Heart right ventricle (tissue), 16 donors: Measurements from ENCODE around the gene FBP2. TPM values are rescaled to one million over a fixed set of nuclear protein-coding genes. Genes with fewer than 3 reads are reported as not detected.
A peak's percentile ranks its signal among the peaks of the same experiment; 100 is the strongest.
"Not testable (repeated sequence)": the region's sequence is repeated elsewhere in the genome, so short reads cannot be mapped to it uniquely, and the experiment has no call there.

Experiments used
- ATAC-seq, 8 donors: fragments of 200-7000 bp; cut with Tn5 transposase; one replicate each; pipeline ENCODE4 v1.9.1; 2020; ENCODE audit warnings: mild to moderate bottlenecking in 8 of 8, moderate library complexity in 8 of 8, moderate number of reproducible peaks in 1 of 8
- DNase-seq, 2 donors: peaks; one replicate each; pipeline ENCODE4 v3.0.0-alpha.2; 2020
- H3K27ac ChIP-seq, 10 donors: fragments of 200-600 bp; sonication (generic) in 2 of 10; one replicate each; pipeline versions ENCODE4 v1.5.0 to v1.8.0; 2020 to 2022; ENCODE audit warnings: mild to moderate bottlenecking in 3 of 10
- H3K27me3 ChIP-seq, 7 donors: fragments of 200-600 bp; one replicate each; pipeline ENCODE4 v1.8.0; 2021 to 2022; ENCODE audit warnings: mild to moderate bottlenecking in 2 of 7
- H3K36me3 ChIP-seq, 9 donors: fragments of 200-600 bp; sonication (generic) in 1 of 9; one replicate each; pipeline versions ENCODE4 v1.5.0 to v1.8.0; 2020 to 2022; ENCODE audit warnings: mild to moderate bottlenecking in 2 of 9
- H3K4me1 ChIP-seq, 9 donors: fragments of 200-600 bp; sonication (generic) in 1 of 9; one replicate each; pipeline versions ENCODE4 v1.5.0 to v1.8.0; 2020 to 2022; ENCODE audit warnings: mild to moderate bottlenecking in 4 of 9
- H3K4me3 ChIP-seq, 10 donors: fragments of 200-600 bp; sonication (generic) in 2 of 10; one replicate each; pipeline versions ENCODE4 v1.5.0 to v1.8.0; 2020 to 2022; ENCODE audit warnings: mild to moderate bottlenecking in 7 of 10, moderate library complexity in 2 of 10
- H3K9me3 ChIP-seq, 11 donors: fragments of 200-600 bp in 10 of 11; sonication (generic) in 2 of 11; one replicate each; pipeline versions ENCODE4 v1.5.0 to v1.8.0; 2013 to 2022; ENCODE audit warnings: mild to moderate bottlenecking in 2 of 11, control low read depth in 1 of 11, moderate library complexity in 1 of 11
- WGBS, 2 donors: extraction: QIAGEN DNeasy Blood & Tissue Kit; methylation state at CpG; one replicate each; pipeline ENCODE4 v1.1.7; 2013; ENCODE audit warnings: inconsistent platforms in 1 of 2; 5-methylcytosine and 5-hydroxymethylcytosine counted together
- intact Hi-C, 10 donors: fragments of 100-400 bp; cut with DNase I; formaldehyde crosslinking; loops; one replicate each; pipeline versions ENCODE4 v1.11.1 to v1.14.2; 2022
- polyA plus RNA-seq, 2 donors: library from polyadenylated mRNA; stranded (reverse); fragments of 200-250 nt; gene quantifications; one replicate each; pipeline ENCODE4 v1.2.3, GENCODE V29; 2013
- total RNA-seq, 10 donors: library from RNA; stranded (reverse); fragmentation: NEBNext Ultra II Directional in 3 of 10; extraction: Animal tissue kit (Norgen Biotek cat#: 25700) in 3 of 10; gene quantifications; one replicate each; pipeline versions ENCODE4 v1.2.1 to v1.2.4, GENCODE V29; 2021 to 2023
- TF ChIP-seq, protein P1 (sequence below), 9 donors: fragments of 200-600 bp; sonication (generic) in 2 of 9; IDR thresholded peaks; one replicate each; pipeline versions ENCODE4 v1.5.0 to v1.8.0; 2021 to 2022; ENCODE audit warnings: antibody characterized with exemption in 9 of 9, mild to moderate bottlenecking in 5 of 9, moderate library complexity in 1 of 9
- donor health status: Arrhythmogenic right ventricular cardiomyopathy.
- donor health status: ischemic (EF 13 %, LVEDD 7.1; RV severe dilation, severe dysfunction).
- donor health status: healthy with polysubstance abuse.
- donor health status: DM: no; HTN: yes; CAD: no.
- donor health status: DM: no; HTN: no; CAD: no.
- donor health status: ischemic (EF 25% LVEDD 6.9; RV normal size, moderate dysfunction).
- donor health status: ischemic (EF 25% LVEDD 5.7; RV mildly dilated, moderate dysfunction).
- donor health status: healthy.
- donor health status: DM: yes; HTN: yes; CAD: no.
- donor health status: Ischemic cardiomyopathy.
- donor health status: ischemic (EF 35%, LVEDD 5.7; RV mildly dilated, moderate dysfunction).
- donor health status: nonischemic (EF 11% LVEDD 7.7; RV severe dilation, severe dysfunction).
- donor health status: DM: yes; HTN: yes; CAD: no.
- donor health status: PGD.
- donor health status: ischemic (EF 29% LVEDD 5.4; RV normal size, mild dysfunction).
- donor health status: nonischemic (EF 23%, LVEDD 6.1; RV moderate dilation, normal function).

Gene FBP2
- total and polyA plus RNA-seq, 12 donors: 0.04 to 0.51 TPM; not detected in 10

DNA sequence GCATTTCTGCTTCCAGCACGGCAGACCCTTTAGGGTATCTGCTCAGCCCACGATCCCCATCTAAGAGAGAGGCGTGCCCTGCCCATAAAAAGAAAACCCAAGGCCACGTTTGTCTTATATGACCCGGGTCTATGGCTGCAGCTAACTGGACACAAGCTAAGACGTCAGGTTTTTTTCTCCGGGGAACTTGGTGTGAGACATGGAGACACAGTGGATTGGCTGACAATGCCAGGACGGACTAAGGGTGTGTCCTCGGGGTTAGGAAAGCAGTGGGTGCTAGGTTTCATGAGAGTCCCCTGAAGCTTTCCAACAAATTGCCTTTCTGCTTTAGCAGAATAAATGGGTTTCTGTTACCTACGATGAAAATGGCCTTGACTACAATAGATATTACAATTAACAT, 7.1 kb upstream of the FBP2 start:
- H3K9me3 ChIP-seq: no peaks in the 10 kb centered on the region
- no peak overlapping the region for H3K4me3 ChIP-seq
- intact Hi-C loops: no loop called here
- H3K4me1 ChIP-seq: peaks cover 0 to 4% (median 0%) of the 10 kb centered on the region in 9 donors
- H3K27ac ChIP-seq: no peak overlapping the region
- peaks cover 0 to 9% (median 0%) of the 10 kb centered on the region in 7 donors for H3K27me3 ChIP-seq
- no peaks in the 10 kb centered on the region for H3K36me3 ChIP-seq
- WGBS, 2 donors: 60 to 89% methylated on average over 10 of the region's 10 CpGs
- TF ChIP-seq, protein P1, sequence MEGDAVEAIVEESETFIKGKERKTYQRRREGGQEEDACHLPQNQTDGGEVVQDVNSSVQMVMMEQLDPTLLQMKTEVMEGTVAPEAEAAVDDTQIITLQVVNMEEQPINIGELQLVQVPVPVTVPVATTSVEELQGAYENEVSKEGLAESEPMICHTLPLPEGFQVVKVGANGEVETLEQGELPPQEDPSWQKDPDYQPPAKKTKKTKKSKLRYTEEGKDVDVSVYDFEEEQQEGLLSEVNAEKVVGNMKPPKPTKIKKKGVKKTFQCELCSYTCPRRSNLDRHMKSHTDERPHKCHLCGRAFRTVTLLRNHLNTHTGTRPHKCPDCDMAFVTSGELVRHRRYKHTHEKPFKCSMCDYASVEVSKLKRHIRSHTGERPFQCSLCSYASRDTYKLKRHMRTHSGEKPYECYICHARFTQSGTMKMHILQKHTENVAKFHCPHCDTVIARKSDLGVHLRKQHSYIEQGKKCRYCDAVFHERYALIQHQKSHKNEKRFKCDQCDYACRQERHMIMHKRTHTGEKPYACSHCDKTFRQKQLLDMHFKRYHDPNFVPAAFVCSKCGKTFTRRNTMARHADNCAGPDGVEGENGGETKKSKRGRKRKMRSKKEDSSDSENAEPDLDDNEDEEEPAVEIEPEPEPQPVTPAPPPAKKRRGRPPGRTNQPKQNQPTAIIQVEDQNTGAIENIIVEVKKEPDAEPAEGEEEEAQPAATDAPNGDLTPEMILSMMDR (IDR thresholded peaks at IDR 0.05): no peak
- DNase-seq (no peak), ATAC-seq (no peak)

DNA sequence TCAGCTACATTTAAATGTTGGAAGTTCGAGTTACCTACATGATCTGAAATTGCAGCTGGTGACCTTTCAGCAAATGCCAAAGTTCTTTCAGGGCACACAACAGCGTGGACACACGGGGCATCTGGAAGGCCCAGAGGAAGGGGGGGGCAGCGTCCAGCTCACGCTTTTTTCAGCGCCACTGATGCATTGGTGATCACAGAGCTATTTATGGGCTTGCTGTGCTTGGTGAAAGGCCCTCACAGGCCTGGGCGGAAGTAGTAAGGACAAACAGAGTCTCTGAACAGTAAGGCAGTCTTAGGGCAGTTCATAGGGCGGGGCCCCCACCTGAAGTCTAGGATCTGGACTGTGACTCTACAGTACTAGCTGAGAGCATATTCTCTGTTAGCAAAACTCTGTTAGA, 6.6 kb upstream of the FBP2 start:
- 79 to 81% methylated on average over 8 of the region's 8 CpGs for WGBS, 2 donors
- Histone ChIP-seq H3K9me3 (no peaks in the 10 kb centered on the region), H3K4me3 (no peak overlapping the region), H3K4me1 (peaks cover 0 to 4% (median 0%) of the 10 kb centered on the region in 9 donors), H3K36me3 (no peaks in the 10 kb centered on the region), H3K27me3 (peaks cover 0 to 10% (median 0%) of the 10 kb centered on the region in 7 donors), H3K27ac (no peak overlapping the region)
- no peak for DNase-seq
- intact Hi-C loops: no loop called here
- peak in 1 of 8 donors; percentile 38 for ATAC-seq
- TF ChIP-seq, protein P1 (IDR thresholded peaks at IDR 0.05): no peak

DNA sequence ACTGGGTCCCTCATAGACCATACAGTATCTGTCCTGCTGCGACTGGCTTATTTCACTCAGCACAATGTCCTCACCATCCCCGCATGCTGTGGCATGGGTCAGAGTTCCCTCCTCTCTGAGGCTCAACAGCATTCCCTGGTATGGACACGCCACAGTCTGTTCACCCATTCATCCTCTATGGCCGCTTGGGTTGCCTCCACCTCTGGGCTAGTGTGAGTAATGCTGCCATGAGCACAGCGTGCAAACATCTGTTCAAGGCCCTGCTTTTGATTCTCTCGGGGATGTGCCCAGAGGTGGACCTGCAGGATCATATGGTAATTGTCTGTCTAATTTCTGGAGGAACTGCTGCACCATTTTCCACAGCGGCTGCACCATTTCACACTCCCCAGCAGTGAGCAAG, 5.5 kb upstream of the FBP2 start:
- TF ChIP-seq, protein P1 (IDR thresholded peaks at IDR 0.05): no peak
- Histone ChIP-seq H3K4me3 (no peak overlapping the region), H3K4me1 (peaks cover 0 to 4% (median 0%) of the 10 kb centered on the region in 9 donors), H3K27me3 (peaks cover 0 to 7% (median 0%) of the 10 kb centered on the region in 7 donors), H3K27ac (no peak overlapping the region), H3K9me3 (no peaks in the 10 kb centered on the region), H3K36me3 (no peaks in the 10 kb centered on the region)
- DNase-seq (no peak), ATAC-seq (no peak)
- WGBS, 2 donors: 76 to 89% methylated on average over 7 of the region's 7 CpGs
- intact Hi-C loops: no loop called here

DNA sequence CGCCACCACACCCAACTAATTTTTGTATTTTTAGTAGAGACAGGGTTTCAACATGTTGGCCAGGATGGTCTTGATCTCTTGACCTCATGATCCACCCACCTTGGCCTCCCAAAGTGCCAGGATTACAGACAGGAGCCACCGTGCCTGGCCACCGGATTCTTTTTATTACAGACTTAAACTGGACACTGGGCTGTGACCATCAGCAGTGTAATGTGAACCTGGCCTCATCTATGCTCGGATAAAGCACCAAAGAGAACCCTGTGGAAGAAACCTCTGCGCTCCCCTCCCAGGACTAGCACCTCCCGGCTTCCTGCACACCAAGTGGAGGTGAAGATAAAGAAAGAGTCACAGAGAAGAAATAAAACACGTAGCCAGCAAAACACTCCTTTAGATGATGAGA, 941 bp downstream of the FBP2 start:
- H3K27ac ChIP-seq, H3K36me3 ChIP-seq, ATAC-seq, H3K4me3 ChIP-seq, H3K9me3 ChIP-seq, DNase-seq, intact Hi-C loops, H3K4me1 ChIP-seq: not testable (repeated sequence)
- peaks cover 0 to 28% (median 6%) of the 10 kb centered on the region in 7 donors for H3K27me3 ChIP-seq
- WGBS, 2 donors: 55 to 86% methylated on average over 7 of the region's 7 CpGs

DNA sequence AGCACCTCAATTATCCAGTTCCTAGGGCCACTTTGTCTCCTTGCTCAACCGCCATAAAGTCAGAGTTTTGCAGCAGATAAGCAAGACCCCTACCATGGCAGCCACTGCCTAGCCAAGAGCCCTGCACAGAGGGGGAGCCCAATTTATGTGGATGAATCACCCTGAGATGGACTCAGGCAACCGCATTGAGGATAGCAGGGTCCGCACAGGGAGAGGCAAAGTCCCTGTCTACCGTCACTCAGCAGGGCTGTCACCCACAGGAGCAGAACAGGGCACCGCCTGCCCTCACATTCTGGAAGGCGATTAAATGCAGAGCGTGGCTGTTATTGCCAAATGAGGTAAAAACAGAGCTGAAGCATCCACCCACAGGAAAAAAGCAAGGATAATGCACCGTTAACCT, 1.7 kb downstream of the FBP2 start:
- H3K4me1 ChIP-seq: no peaks in the 10 kb centered on the region
- peaks cover 0 to 33% (median 9%) of the 10 kb centered on the region in 7 donors for H3K27me3 ChIP-seq
- intact Hi-C loops: no loop called here
- TF ChIP-seq, protein P1 (IDR thresholded peaks at IDR 0.05): no peak
- DNase-seq (no peak), ATAC-seq (no peak)
- no peak overlapping the region for H3K27ac ChIP-seq
- H3K4me3 ChIP-seq: no peak overlapping the region
- no peaks in the 10 kb centered on the region for H3K36me3 ChIP-seq
- no peaks in the 10 kb centered on the region for H3K9me3 ChIP-seq
- 60 to 72% methylated on average over 8 of the region's 8 CpGs for WGBS, 2 donors

DNA sequence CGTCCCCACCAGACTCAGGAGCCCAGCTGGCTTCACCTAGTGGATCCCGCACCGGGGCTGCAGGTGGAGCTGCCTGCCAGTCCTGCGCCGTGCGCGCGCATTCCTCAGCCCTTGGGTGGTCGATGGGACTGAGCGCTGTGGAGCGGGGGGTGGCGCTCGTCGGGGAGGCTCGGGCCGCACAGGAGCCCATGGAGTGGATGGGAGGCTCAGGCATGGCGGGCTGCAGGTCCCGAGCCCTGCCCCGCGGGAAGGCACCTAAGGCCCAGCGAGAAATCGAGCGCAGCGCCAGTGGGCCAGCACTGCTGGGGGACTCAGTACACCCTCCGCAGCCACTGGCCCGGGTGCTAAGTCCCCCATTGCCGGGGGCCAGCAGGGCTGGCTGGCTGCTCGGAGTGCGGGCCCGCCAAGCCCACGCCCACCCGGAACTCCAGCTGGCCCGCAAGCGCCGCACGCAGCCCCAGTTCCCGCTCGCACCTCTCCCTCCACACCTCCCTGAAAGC, 2.5 kb downstream of the FBP2 start:
- DNase-seq, H3K4me1 ChIP-seq, H3K4me3 ChIP-seq, H3K9me3 ChIP-seq, intact Hi-C loops, H3K36me3 ChIP-seq, ATAC-seq, H3K27ac ChIP-seq: not testable (repeated sequence)
- WGBS, 2 donors: 51 to 85% methylated on average over 30 to 34 of the region's 38 CpGs
- peaks cover 0 to 34% (median 12%) of the 10 kb centered on the region in 7 donors for H3K27me3 ChIP-seq
